ENCODE measurements around the gene OXNAD1.

DNA sequence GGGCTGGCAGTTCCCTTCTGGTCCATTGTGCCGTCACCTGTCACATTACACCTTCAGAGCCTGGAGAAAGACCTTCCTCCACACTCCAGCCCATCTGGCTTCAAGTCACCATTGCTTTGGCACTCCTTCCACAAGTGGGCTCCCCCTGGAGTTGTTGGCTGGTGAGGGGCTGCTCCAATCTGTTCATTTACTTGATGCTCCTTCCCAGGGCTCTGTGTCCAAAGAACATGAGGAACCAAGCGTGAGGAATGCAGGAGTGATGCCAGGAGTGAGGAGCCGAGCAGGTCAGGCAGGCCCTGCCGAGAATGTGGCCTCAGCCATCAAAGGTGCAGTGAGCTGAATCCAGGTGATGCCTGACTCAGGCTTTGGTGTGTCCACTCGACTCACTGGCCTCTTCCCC is 57.2 kb downstream of the OXNAD1 start:
- TF ChIP-seq, protein P1, sequence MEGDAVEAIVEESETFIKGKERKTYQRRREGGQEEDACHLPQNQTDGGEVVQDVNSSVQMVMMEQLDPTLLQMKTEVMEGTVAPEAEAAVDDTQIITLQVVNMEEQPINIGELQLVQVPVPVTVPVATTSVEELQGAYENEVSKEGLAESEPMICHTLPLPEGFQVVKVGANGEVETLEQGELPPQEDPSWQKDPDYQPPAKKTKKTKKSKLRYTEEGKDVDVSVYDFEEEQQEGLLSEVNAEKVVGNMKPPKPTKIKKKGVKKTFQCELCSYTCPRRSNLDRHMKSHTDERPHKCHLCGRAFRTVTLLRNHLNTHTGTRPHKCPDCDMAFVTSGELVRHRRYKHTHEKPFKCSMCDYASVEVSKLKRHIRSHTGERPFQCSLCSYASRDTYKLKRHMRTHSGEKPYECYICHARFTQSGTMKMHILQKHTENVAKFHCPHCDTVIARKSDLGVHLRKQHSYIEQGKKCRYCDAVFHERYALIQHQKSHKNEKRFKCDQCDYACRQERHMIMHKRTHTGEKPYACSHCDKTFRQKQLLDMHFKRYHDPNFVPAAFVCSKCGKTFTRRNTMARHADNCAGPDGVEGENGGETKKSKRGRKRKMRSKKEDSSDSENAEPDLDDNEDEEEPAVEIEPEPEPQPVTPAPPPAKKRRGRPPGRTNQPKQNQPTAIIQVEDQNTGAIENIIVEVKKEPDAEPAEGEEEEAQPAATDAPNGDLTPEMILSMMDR (IDR thresholded peaks at IDR 0.05; ENCODE audit: low read length), result no peak
- TF ChIP-seq EZH2phosphoT487 (IDR thresholded peaks at IDR 0.05; ENCODE audit: low read length), result no peak

Data from MM.1S (cell line).